Ishikawa (cell line): ENCODE measurements around the gene UAP1L1.

Source experiments
- CEBPB ChIP-seq: IDR thresholded peaks from 2 replicates; pipeline ENCODE4 v1.6.1; 2012
- CREB1 ChIP-seq: IDR thresholded peaks from 2 replicates; pipeline ENCODE4 v1.6.1; 2012; ENCODE audit warnings: low read depth
- EGR1 ChIP-seq: IDR thresholded peaks from 2 replicates; pipeline ENCODE4 v1.6.1; 2012
- EP300 ChIP-seq: IDR thresholded peaks from 2 replicates; pipeline ENCODE4 v1.6.1; 2012; ENCODE audit warnings: borderline replicate concordance
- FOXM1 ChIP-seq: IDR thresholded peaks from 2 replicates; pipeline ENCODE4 v1.6.1; 2012; ENCODE audit warnings: low read depth, borderline replicate concordance
- NFIC ChIP-seq: IDR thresholded peaks from 2 replicates; pipeline ENCODE4 v1.6.1; 2012
- RAD21 ChIP-seq: IDR thresholded peaks from 2 replicates; pipeline ENCODE4 v1.6.1; 2012; ENCODE audit warnings: low read depth
- TAF1 ChIP-seq: IDR thresholded peaks from 2 replicates; pipeline ENCODE4 v1.6.1; 2012; ENCODE audit warnings: low read depth, mild to moderate bottlenecking
- TCF12 ChIP-seq: IDR thresholded peaks from 2 replicates; pipeline ENCODE4 v1.6.1; 2012; ENCODE audit warnings: low read depth
- TEAD4 ChIP-seq: IDR thresholded peaks from 2 replicates; pipeline ENCODE4 v1.6.1; 2012
- USF1 ChIP-seq: IDR thresholded peaks from 2 replicates; pipeline ENCODE4 v1.6.1; 2012
- YY1 ChIP-seq: IDR thresholded peaks from 2 replicates; pipeline ENCODE4 v1.6.1; 2012; ENCODE audit warnings: low read depth
- ZBTB7A ChIP-seq: IDR thresholded peaks from 2 replicates; pipeline ENCODE4 v1.6.1; 2012; ENCODE audit warnings: low read depth
- TF ChIP-seq, protein P1 (sequence below): IDR thresholded peaks from 2 replicates; pipeline ENCODE4 v1.6.1; 2012
- TF ChIP-seq, protein P2 (sequence below): IDR thresholded peaks from 2 replicates; pipeline ENCODE4 v1.6.1; 2012; ENCODE audit warnings: low read depth, mild to moderate bottlenecking

Gene UAP1L1

GRCh38 chr9:137128158-137128861, 51.0 kb downstream of the UAP1L1 start:
- no peak for TF ChIP-seq ZBTB7A
- no peak for TF ChIP-seq TCF12
- TF ChIP-seq, protein P1, sequence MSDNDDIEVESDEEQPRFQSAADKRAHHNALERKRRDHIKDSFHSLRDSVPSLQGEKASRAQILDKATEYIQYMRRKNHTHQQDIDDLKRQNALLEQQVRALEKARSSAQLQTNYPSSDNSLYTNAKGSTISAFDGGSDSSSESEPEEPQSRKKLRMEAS, result no peak
- TF ChIP-seq TAF1, result no peak
- TF ChIP-seq TEAD4, result no peak
- no peak for TF ChIP-seq CEBPB
- TF ChIP-seq FOXM1, result no peak
- no peak for TF ChIP-seq RAD21
- TF ChIP-seq, protein P2, sequence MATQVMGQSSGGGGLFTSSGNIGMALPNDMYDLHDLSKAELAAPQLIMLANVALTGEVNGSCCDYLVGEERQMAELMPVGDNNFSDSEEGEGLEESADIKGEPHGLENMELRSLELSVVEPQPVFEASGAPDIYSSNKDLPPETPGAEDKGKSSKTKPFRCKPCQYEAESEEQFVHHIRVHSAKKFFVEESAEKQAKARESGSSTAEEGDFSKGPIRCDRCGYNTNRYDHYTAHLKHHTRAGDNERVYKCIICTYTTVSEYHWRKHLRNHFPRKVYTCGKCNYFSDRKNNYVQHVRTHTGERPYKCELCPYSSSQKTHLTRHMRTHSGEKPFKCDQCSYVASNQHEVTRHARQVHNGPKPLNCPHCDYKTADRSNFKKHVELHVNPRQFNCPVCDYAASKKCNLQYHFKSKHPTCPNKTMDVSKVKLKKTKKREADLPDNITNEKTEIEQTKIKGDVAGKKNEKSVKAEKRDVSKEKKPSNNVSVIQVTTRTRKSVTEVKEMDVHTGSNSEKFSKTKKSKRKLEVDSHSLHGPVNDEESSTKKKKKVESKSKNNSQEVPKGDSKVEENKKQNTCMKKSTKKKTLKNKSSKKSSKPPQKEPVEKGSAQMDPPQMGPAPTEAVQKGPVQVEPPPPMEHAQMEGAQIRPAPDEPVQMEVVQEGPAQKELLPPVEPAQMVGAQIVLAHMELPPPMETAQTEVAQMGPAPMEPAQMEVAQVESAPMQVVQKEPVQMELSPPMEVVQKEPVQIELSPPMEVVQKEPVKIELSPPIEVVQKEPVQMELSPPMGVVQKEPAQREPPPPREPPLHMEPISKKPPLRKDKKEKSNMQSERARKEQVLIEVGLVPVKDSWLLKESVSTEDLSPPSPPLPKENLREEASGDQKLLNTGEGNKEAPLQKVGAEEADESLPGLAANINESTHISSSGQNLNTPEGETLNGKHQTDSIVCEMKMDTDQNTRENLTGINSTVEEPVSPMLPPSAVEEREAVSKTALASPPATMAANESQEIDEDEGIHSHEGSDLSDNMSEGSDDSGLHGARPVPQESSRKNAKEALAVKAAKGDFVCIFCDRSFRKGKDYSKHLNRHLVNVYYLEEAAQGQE, result no peak
- no peak for TF ChIP-seq CREB1
- TF ChIP-seq NFIC, result no peak
- TF ChIP-seq EP300, result no peak
- TF ChIP-seq EGR1, result no peak
- no peak for TF ChIP-seq USF1
- TF ChIP-seq YY1, result no peak

GRCh38 chr9:137128862-137129455, 51.6 kb downstream of the UAP1L1 start:
- TF ChIP-seq ZBTB7A, result no peak

DNA sequence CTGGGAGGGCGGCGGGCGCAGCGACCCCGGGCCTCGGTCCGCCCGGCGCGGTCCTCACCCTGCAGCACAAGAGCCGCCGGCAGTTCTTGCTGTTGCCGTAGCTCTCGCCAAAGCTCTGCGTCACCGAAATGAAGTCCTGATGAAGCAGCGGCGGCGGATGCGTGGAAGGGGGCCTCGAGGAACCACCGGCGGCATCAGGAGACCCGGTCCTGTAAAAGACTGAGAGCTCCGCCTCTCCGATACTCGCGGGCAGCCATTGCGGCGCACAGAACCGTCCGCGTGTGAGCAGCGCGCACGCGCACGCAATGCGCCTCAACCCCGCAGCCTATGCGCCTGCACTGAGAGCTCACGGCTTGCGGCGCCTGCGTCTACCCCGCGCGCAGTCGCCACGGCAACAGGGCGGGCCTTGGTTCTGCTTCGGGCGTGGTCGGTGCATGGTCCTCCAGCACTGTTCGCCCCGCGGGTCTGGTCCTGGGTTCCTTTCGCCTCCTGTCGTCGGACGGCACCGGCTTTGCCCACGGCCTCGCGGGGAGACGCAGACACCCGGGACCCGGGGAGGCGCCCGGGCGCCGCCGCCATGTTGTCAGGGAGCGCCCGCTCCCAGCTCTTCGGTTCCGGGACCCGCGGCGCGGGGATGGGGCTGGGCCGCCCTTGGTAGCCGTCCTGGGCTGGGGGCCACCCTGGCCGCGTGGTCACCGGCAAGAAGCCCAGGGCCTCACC, 52.3 kb downstream of the UAP1L1 start:
- TF ChIP-seq EGR1, result 0 out of 2 replicates have a peak, but pooled peaks have one; percentile 35
- peak; percentile 17; the same call in 1 of the 2 replicates for TF ChIP-seq TEAD4
- TF ChIP-seq EP300, result no peak
- TF ChIP-seq TAF1, result peak; percentile 96
- TF ChIP-seq, protein P1, result peak; percentile 86
- TF ChIP-seq, protein P2, result no peak; the same call in 1 of the 2 replicates
- no peak for TF ChIP-seq RAD21
- TF ChIP-seq YY1, result peak; percentile 92

- TF ChIP-seq USF1, result no peak
Observed at GRCh38 chr9:137130176-137130755, 52.9 kb downstream of the UAP1L1 start.
